Measurements from ENCODE around the gene DEF6.

The DEF6 gene

GRCh38 chr6:35283361-35283760, 14.3 kb upstream of the DEF6 start:
- Histone ChIP-seq H3K4me2 (ENCODE audit: low read depth, low read length, poor library complexity, severe bottlenecking) (no peak overlapping the region), H3K36me3 (ENCODE audit: insufficient read depth, low read length) (peaks cover 13% of the 10 kb centered on the region; the same call in 1 of the 2 replicates), H3K79me2 (ENCODE audit: insufficient read depth, low read length) (no peaks in the 10 kb centered on the region), H3K4me3 (ENCODE audit: low read length, poor library complexity, severe bottlenecking) (no peak overlapping the region), H3K9me2 (replicated peaks; ENCODE audit: low read depth, low read length) (no peaks in the 10 kb centered on the region), H3K27me3 (ENCODE audit: insufficient read depth, low read length, poor library complexity, severe bottlenecking) (no peaks in the 10 kb centered on the region), H3K9ac (ENCODE audit: low read depth, low read length, poor library complexity, severe bottlenecking) (no peak overlapping the region), H3F3A (ENCODE audit: low read depth) (no peaks in the 10 kb centered on the region), H3K9me3 (ENCODE audit: insufficient read depth, low read depth, low read length) (no peaks in the 10 kb centered on the region), H2AFZ (ENCODE audit: low read length) (no peak overlapping the region), H3K4me1 (ENCODE audit: insufficient read depth, low read length, poor library complexity, severe bottlenecking) (no peaks in the 10 kb centered on the region), H4K20me1 (ENCODE audit: insufficient read depth, low read length, poor library complexity, severe bottlenecking) (no peaks in the 10 kb centered on the region)
- TF ChIP-seq EZH2phosphoT487 (IDR thresholded peaks at IDR 0.05; ENCODE audit: borderline replicate concordance) (no peak), CTCF (conservative IDR thresholded peaks at IDR 0.05; ENCODE audit: low read length) (no peak)

GRCh38 chr6:35287671-35288396, 9.8 kb upstream of the DEF6 start:
- Histone ChIP-seq H3K79me2 (ENCODE audit: insufficient read depth, low read length) (no peaks in the 10 kb centered on the region), H3F3A (ENCODE audit: low read depth) (no peaks in the 10 kb centered on the region), H3K9me2 (replicated peaks; ENCODE audit: low read depth, low read length) (no peaks in the 10 kb centered on the region), H3K27me3 (ENCODE audit: insufficient read depth, low read length, poor library complexity, severe bottlenecking) (no peaks in the 10 kb centered on the region), H3K9ac (ENCODE audit: low read depth, low read length, poor library complexity, severe bottlenecking) (no peak overlapping the region), H2AFZ (ENCODE audit: low read length) (no peak overlapping the region), H3K9me3 (ENCODE audit: insufficient read depth, low read depth, low read length) (no peaks in the 10 kb centered on the region), H4K20me1 (ENCODE audit: insufficient read depth, low read length, poor library complexity, severe bottlenecking) (no peaks in the 10 kb centered on the region), H3K4me1 (ENCODE audit: insufficient read depth, low read length, poor library complexity, severe bottlenecking) (no peaks in the 10 kb centered on the region), H3K4me2 (ENCODE audit: low read depth, low read length, poor library complexity, severe bottlenecking) (no peak overlapping the region), H3K36me3 (ENCODE audit: insufficient read depth, low read length) (peaks cover 36% of the 10 kb centered on the region; the same call in 1 of the 2 replicates), H3K4me3 (ENCODE audit: low read length, poor library complexity, severe bottlenecking) (no peak overlapping the region)
- TF ChIP-seq EZH2phosphoT487 (IDR thresholded peaks at IDR 0.05; ENCODE audit: borderline replicate concordance) (no peak), CTCF (conservative IDR thresholded peaks at IDR 0.05; ENCODE audit: low read length) (no peak)

- Histone ChIP-seq H4K20me1 (ENCODE audit: insufficient read depth, low read length, poor library complexity, severe bottlenecking) (no peaks in the 10 kb centered on the region), H3K4me1 (ENCODE audit: insufficient read depth, low read length, poor library complexity, severe bottlenecking) (no peaks in the 10 kb centered on the region), H3K36me3 (ENCODE audit: insufficient read depth, low read length) (peaks cover 36% of the 10 kb centered on the region; the same call in 1 of the 2 replicates), H3K9me3 (ENCODE audit: insufficient read depth, low read depth, low read length) (no peaks in the 10 kb centered on the region), H2AFZ (ENCODE audit: low read length) (no peak overlapping the region), H3K27me3 (ENCODE audit: insufficient read depth, low read length, poor library complexity, severe bottlenecking) (no peaks in the 10 kb centered on the region), H3K4me2 (ENCODE audit: low read depth, low read length, poor library complexity, severe bottlenecking) (no peak overlapping the region), H3K9ac (ENCODE audit: low read depth, low read length, poor library complexity, severe bottlenecking) (no peak overlapping the region), H3F3A (ENCODE audit: low read depth) (no peaks in the 10 kb centered on the region), H3K9me2 (replicated peaks; ENCODE audit: low read depth, low read length) (no peaks in the 10 kb centered on the region), H3K4me3 (ENCODE audit: low read length, poor library complexity, severe bottlenecking) (no peak overlapping the region), H3K79me2 (ENCODE audit: insufficient read depth, low read length) (no peaks in the 10 kb centered on the region)
- no peak for TF ChIP-seq EZH2phosphoT487 (IDR thresholded peaks at IDR 0.05; ENCODE audit: borderline replicate concordance)
- no peak for TF ChIP-seq CTCF (conservative IDR thresholded peaks at IDR 0.05; ENCODE audit: low read length)
Observed at GRCh38 chr6:35288834-35289233, 8.8 kb upstream of the DEF6 start.

Measured in Loucy (cell line).